ENCODE results near the gene MEGF8.

MEGF8 gene

GRCh38 chr19:42356686-42357085, 31.3 kb downstream of the MEGF8 start:
- DNase-seq (ENCODE audit: low read depth in 2 of 2) = no peak

DNA sequence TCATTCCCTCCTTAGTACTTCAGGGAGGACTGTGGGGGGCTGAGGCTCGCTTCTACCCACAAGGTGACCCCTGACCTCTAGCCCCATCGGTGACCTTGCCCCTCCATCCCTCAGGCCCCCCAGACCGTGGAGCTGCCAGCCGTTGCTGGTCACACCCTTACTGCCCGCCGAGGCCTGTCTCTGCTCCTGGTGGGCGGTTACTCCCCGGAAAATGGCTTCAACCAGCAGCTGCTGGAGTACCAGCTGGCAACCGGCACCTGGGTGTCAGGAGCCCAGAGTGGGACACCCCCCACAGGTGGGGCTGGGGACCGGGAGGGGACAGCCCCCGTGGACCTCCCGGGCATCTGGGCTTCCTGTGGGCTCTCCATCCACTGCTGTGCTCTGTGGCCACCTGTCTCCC, 31.9 kb downstream of the MEGF8 start:
- DNase-seq (ENCODE audit: low read depth in 2 of 2) = no peak

- no peak for DNase-seq (ENCODE audit: low read depth in 2 of 2)
Observed at GRCh38 chr19:42360787-42361544, 35.5 kb downstream of the MEGF8 start.

GRCh38 chr19:42361545-42361910, 36.1 kb downstream of the MEGF8 start:
- no peak for DNase-seq (ENCODE audit: low read depth in 2 of 2)

- no peak for DNase-seq (ENCODE audit: low read depth in 2 of 2)
Observed at GRCh38 chr19:42362342-42362741, 36.9 kb downstream of the MEGF8 start.

DNA sequence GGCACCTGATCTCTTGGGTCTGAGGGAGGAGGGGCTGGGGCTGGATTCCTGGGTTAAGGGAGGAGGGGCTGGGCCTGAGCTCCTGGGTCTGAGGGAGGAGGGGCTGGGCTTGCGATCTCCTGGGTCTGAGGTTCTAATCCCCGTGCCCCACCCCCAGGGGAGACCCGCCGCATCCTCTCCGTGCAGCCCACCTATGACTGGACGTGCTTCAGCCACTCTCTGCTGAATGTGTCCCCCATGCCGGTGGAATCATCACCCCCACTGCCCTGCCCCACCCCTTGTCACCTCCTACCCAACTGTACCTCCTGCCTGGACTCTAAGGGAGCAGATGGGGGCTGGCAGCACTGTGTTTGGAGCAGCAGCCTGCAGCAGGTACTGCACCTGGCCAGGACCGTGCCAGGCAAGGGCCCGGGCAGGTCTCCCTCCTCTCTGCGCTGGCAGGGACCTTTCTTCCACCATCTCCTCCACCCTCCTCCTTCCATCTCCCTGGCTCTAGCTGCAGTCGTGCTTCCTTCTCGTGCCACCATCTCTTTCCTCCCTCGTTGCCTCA, 37.5 kb downstream of the MEGF8 start:
- DNase-seq (ENCODE audit: low read depth in 2 of 2) = no peak

- no peak for DNase-seq (ENCODE audit: low read depth in 2 of 2)
Observed at GRCh38 chr19:42363614-42364346, 38.3 kb downstream of the MEGF8 start.

GRCh38 chr19:42366673-42367072, 41.2 kb downstream of the MEGF8 start:
- DNase-seq (ENCODE audit: low read depth in 2 of 2) = no peak

GRCh38 chr19:42367929-42368328, 42.5 kb downstream of the MEGF8 start:
- DNase-seq (ENCODE audit: low read depth in 2 of 2) = no peak

DNA sequence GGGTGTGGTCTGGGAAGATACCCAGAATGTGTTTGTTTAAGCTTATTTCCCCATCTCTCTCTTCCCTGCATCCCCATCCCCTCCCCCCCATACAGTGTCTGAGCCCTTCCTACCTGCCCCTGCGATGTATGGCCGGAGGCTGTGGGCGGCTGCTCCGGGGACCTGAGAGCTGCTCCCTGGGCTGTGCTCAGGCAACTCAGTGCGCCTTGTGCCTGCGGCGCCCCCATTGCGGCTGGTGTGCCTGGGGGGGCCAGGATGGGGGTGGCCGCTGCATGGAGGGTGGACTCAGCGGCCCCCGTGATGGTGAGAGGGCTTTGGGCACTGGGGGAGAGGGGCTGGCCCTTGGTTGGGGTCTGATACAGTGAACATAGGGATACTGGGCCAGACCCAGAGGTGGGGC, 42.9 kb downstream of the MEGF8 start:
- DNase-seq (ENCODE audit: low read depth in 2 of 2) = no peak

GRCh38 chr19:42368765-42369164, 43.3 kb downstream of the MEGF8 start:
- DNase-seq (ENCODE audit: low read depth in 2 of 2) = no peak

GRCh38 chr19:42369433-42370067, 44.1 kb downstream of the MEGF8 start:
- DNase-seq (ENCODE audit: low read depth in 2 of 2) = no peak

- DNase-seq (ENCODE audit: low read depth in 2 of 2) = no peak
Observed at GRCh38 chr19:42370068-42370520, 44.7 kb downstream of the MEGF8 start.

DNA sequence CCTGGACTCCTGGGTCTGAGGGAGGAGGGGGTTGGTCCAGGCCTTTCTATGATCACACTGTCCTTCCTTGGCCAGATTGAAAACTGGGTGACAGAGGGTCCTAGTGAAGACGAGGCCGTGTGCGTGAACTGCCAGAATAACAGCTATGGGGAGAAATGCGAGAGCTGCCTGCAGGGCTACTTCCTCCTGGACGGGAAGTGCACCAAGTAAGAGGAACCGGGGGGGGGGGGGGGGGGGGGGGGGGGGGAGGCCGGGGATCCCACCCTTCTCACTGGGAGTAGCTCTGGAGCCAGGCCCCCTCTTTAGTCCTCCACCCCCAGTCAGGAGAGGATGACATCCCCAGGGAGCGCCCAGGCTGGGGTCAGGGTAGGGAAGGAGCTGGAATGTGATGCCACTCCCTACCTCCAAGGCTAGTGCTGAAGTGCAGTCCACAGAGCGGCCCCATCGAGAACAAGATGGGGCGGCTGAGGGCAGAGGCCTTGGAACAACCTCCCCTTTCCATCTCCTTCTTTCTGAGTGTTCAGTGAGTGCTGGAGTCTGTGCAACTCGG, 45.3 kb downstream of the MEGF8 start:
- no peak for DNase-seq (ENCODE audit: low read depth in 2 of 2)

- no peak for DNase-seq (ENCODE audit: low read depth in 2 of 2)
Observed at GRCh38 chr19:42374826-42375376, 49.5 kb downstream of the MEGF8 start.

- DNase-seq (ENCODE audit: low read depth in 2 of 2) = no peak
Observed at GRCh38 chr19:42375415-42376176, 50.2 kb downstream of the MEGF8 start.

- no peak for DNase-seq (ENCODE audit: low read depth in 2 of 2)
Observed at GRCh38 chr19:42376177-42376555, 50.7 kb downstream of the MEGF8 start.

DNA sequence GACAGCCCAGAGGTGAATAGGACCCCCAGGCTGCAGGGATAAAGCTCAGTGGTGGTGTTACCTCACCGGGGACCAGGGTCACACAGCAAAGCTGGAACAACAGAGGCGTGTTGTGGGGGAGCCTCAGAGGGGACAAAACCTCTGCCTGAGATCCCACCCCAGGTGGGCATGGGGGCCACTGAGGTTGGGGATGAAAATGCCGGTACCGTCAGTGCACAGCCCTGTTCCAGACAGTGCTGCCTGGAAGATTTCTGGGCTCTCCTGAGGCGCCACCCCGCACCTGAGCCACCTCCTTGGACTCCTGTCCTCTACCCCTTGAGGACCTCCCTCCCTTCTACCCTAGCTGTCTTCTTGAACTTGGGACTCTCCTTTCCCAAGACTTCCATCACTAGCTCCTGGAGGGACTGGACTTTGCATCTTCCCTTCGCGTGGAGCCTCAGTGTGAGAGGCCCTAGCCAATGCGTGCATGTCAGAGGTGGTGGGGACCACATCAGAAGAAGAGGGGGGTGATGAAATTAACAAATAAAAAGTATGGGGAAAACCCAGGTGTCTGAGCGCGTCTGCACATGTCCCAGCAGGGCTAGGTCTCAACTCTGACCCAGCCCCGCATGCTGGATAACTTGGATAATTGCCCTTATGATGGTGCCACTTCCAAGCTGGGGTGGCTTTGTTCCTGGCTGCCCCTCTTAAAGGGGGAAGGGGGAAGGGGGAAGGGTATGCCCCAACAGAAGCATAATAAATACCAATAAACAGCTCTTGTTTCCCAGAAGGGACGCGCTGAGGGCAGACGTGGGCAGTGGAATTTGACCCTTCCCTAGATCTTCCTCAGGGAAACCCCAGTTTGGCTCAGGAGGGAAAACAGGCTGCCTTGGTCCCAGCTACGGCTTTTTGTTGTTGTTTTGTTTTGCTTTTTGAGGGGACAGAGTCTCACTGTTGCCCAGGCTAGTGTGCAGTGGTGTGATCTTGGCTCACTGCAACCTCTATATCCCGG, 53.1 kb downstream of the MEGF8 start:
- no peak for DNase-seq (ENCODE audit: low read depth in 2 of 2)

GRCh38 chr19:42380155-42380554, 54.7 kb downstream of the MEGF8 start:
- DNase-seq (ENCODE audit: low read depth in 2 of 2) = no peak
